Activated CD4-positive, alpha-beta memory T cell treated with anti-CD3 and anti-CD28 coated beads, Interleukin-2, amount 10 ng/mL, durations not matched to agents 7 days and 5 days (primary cell): ENCODE measurements around the gene GSTO1. TPM values are rescaled to one million over a fixed set of nuclear protein-coding genes. Genes with fewer than 3 reads are reported as not detected.
"Not testable (repeated sequence)": the region's sequence is repeated elsewhere in the genome, so short reads cannot be mapped to it uniquely, and the experiment has no call there.

Source experiments
- CTCF ChIA-PET: fragments of 350-600 bp; sonication (Branson Sonifier 250); formaldehyde crosslinking; loops from one replicate; lab custom pipeline; 2021; ENCODE audit warnings: antibody characterized with exemption, inconsistent platforms; lab: Charles Lee
- POLR2A ChIA-PET: fragments of 350-600 bp; sonication (Branson Sonifier 250); formaldehyde crosslinking; loops from one replicate; lab custom pipeline; 2021; ENCODE audit warnings: antibody characterized with exemption; lab: Charles Lee
- DNase-seq: peaks from one replicate; pipeline ENCODE4 v3.0.0-alpha.2; 2020
- H3K27ac Mint-ChIP-seq: one replicate; pipeline ENCODE4 v1.8.0; 2021; ENCODE audit warnings: mild to moderate bottlenecking, mixed read lengths
- H3K27me3 Mint-ChIP-seq: one replicate; pipeline ENCODE4 v1.8.0; 2021; ENCODE audit warnings: mixed read lengths
- H3K36me3 Mint-ChIP-seq: one replicate; pipeline ENCODE4 v1.8.0; 2021; ENCODE audit warnings: low read depth, mixed read lengths
- H3K4me1 Mint-ChIP-seq: one replicate; pipeline ENCODE4 v1.8.0; 2021; ENCODE audit warnings: mixed read lengths
- H3K4me3 Mint-ChIP-seq: one replicate; pipeline ENCODE4 v1.8.0; 2021; ENCODE audit warnings: mild to moderate bottlenecking, mixed read lengths
- H3K9me3 Mint-ChIP-seq: one replicate; pipeline ENCODE4 v1.8.0; 2021; ENCODE audit warnings: mixed read lengths
- total RNA-seq, 2 experiments: library from RNA; stranded (reverse); gene quantifications; one replicate each; pipeline ENCODE4 v1.2.3, GENCODE V29; 2021

GSTO1 gene
- total RNA-seq, 2 experiments from 2014 or later = 139 to 142 TPM

DNA sequence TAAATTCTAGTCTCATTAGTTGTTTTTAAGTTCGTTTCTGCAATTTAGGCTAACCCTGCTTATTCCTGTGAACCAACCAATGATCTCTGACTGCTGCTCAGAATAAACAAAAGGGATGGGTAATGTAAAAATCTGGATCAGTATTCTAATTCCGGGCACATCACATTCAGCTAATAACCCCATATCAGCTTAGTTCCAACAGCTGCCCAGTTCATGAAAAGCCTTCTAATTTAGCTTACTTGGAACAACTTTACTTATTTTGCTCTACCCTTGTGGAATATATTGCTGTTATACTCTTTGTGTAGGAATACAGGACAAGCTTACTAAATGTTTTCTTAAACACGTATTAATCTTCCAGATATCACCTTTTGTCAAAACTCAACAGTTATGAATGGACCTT lies 18.9 kb upstream of the GSTO1 start:
- ChIA-PET POLR2A (no interaction called here), CTCF (no interaction called here)
- no peak for DNase-seq

GRCh38 chr10:104240078-104240477 lies 14.6 kb upstream of the GSTO1 start:
- Mint-ChIP-seq H3K9me3 (peaks cover 13% of the 10 kb centered on the region), H3K27ac (no peak overlapping the region), H3K4me3 (no peak overlapping the region), H3K36me3 (peaks cover 5% of the 10 kb centered on the region), H3K4me1 (no peaks in the 10 kb centered on the region), H3K27me3 (peaks cover 54% of the 10 kb centered on the region)
- ChIA-PET POLR2A (no interaction called here), CTCF (no interaction called here)
- DNase-seq = no peak

More for the DNA sequence above, 18.9 kb upstream of the GSTO1 start:
- Mint-ChIP-seq H3K4me1 (peaks cover 15% of the 10 kb centered on the region), H3K36me3 (peaks cover 2% of the 10 kb centered on the region), H3K9me3 (peaks cover 12% of the 10 kb centered on the region), H3K27ac (no peak overlapping the region), H3K27me3 (peaks cover 58% of the 10 kb centered on the region), H3K4me3 (no peak overlapping the region)

GRCh38 chr10:104242545-104242944 lies 12.1 kb upstream of the GSTO1 start:
- Mint-ChIP-seq H3K4me3 (no peak overlapping the region), H3K36me3 (peaks cover 9% of the 10 kb centered on the region), H3K4me1 (peaks cover 18% of the 10 kb centered on the region), H3K9me3 (peaks cover 7% of the 10 kb centered on the region), H3K27me3 (peaks cover 32% of the 10 kb centered on the region), H3K27ac (no peak overlapping the region)
- ChIA-PET CTCF (interaction anchor here (0.6 to 2.2 kb wide), 3 partner anchors 32 to 79 kb away, joined by 4 to 6 read pairs (median 5); no protein-coding TSS in a partner anchor), POLR2A (no interaction called here)
- no peak for DNase-seq

GRCh38 chr10:104243009-104243408 lies 11.7 kb upstream of the GSTO1 start:
- peaks cover 22% of the 10 kb centered on the region for H3K4me1 Mint-ChIP-seq
- H3K27ac Mint-ChIP-seq, H3K9me3 Mint-ChIP-seq, POLR2A ChIA-PET, DNase-seq, H3K36me3 Mint-ChIP-seq, H3K4me3 Mint-ChIP-seq: not testable (repeated sequence)
- CTCF ChIA-PET = interaction anchor here (1.5 to 2.2 kb wide), 2 partner anchors 32 to 48 kb away, joined by 4 to 6 read pairs; no protein-coding TSS in a partner anchor
- peaks cover 30% of the 10 kb centered on the region for H3K27me3 Mint-ChIP-seq

- POLR2A ChIA-PET = no interaction called here
- CTCF ChIA-PET = no interaction called here
- Mint-ChIP-seq H3K4me1 (peaks cover 25% of the 10 kb centered on the region), H3K27ac (no peak overlapping the region), H3K27me3 (peaks cover 31% of the 10 kb centered on the region), H3K4me3 (no peak overlapping the region), H3K9me3 (peaks cover 7% of the 10 kb centered on the region), H3K36me3 (peaks cover 9% of the 10 kb centered on the region)
- no peak for DNase-seq
Measured at GRCh38 chr10:104243512-104243911, 11.2 kb upstream of the GSTO1 start.

DNA sequence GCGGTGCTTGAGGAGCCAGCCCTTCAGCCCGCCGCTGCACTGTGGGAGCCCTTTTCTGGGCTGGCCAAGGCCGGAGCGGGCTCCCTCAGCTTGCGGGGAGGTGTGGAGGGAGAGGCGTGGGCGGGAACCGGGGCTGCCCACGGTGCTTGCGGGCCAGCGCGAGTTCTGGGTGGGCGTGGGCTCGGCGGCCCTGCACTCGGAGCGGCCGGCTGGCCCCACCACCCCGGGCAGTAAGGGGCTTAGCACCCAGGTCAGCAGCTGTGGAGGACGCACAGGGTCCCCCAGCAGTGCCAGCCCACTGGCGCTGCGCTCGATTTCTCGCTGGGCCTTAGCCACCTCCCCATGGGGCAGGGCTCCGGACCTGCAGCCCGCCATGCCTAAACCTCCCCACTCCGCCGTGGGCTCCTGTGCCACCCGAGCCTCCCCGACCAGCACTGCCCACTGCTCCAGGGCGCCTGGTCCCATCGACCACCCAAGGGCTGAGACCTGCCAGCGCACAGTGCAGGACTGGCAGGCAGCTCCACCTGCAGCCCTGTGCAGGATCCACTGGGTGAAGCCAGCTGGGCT lies 9.5 kb upstream of the GSTO1 start:
- POLR2A ChIA-PET = interaction anchor here (1.0 to 1.3 kb wide), 2 partner anchors 8 to 24 kb away, joined by 3 read pairs; partner anchors contain the start of gene GSTO2
- peaks cover 25% of the 10 kb centered on the region for H3K4me1 Mint-ChIP-seq
- no peak overlapping the region for H3K27ac Mint-ChIP-seq
- no peak for DNase-seq
- CTCF ChIA-PET = interaction anchor here (1.1 kb wide), 1 partner anchor 29 kb away, joined by 3 read pairs; no protein-coding TSS in a partner anchor
- peaks cover 7% of the 10 kb centered on the region for H3K9me3 Mint-ChIP-seq
- H3K4me3 Mint-ChIP-seq = no peak overlapping the region
- H3K36me3 Mint-ChIP-seq = peaks cover 9% of the 10 kb centered on the region
- H3K27me3 Mint-ChIP-seq = peaks cover 30% of the 10 kb centered on the region

DNA sequence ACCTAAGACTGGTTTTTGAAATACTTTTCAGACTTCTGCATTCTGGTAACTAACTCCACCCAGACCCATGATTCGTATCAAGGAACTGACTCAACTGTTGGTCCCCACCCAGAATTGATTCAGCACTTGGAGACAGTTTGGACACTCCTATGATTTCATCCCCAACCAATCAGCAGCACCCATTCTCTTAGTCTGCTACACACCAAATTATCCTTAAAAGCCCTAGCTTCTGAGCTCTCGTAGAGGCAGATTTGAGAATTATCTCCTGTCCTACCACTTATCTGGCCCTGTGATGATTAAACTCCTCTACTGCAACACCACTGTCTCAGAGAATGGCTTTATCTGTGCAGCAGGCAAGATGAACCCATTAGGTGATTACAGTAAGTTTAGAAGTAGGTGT lies 7.7 kb upstream of the GSTO1 start:
- peaks cover 9% of the 10 kb centered on the region for H3K36me3 Mint-ChIP-seq
- peaks cover 29% of the 10 kb centered on the region for H3K27me3 Mint-ChIP-seq
- H3K4me3 Mint-ChIP-seq = peak overlapping the region; percentile 25
- peaks cover 7% of the 10 kb centered on the region for H3K9me3 Mint-ChIP-seq
- H3K4me1 Mint-ChIP-seq = peaks cover 26% of the 10 kb centered on the region
- CTCF ChIA-PET = interaction anchor here (1.0 to 2.0 kb wide), 3 partner anchors 27 to 126 kb away, joined by 3 to 13 read pairs (median 6); no protein-coding TSS in a partner anchor
- POLR2A ChIA-PET = interaction anchor here (0.6 to 2.7 kb wide), 5 partner anchors 9 to 28 kb away, joined by 3 to 11 read pairs (median 8); partner anchors contain the start of gene CFAP43
- peak; percentile 32 for DNase-seq
- peak overlapping the region; percentile 82 for H3K27ac Mint-ChIP-seq

DNA sequence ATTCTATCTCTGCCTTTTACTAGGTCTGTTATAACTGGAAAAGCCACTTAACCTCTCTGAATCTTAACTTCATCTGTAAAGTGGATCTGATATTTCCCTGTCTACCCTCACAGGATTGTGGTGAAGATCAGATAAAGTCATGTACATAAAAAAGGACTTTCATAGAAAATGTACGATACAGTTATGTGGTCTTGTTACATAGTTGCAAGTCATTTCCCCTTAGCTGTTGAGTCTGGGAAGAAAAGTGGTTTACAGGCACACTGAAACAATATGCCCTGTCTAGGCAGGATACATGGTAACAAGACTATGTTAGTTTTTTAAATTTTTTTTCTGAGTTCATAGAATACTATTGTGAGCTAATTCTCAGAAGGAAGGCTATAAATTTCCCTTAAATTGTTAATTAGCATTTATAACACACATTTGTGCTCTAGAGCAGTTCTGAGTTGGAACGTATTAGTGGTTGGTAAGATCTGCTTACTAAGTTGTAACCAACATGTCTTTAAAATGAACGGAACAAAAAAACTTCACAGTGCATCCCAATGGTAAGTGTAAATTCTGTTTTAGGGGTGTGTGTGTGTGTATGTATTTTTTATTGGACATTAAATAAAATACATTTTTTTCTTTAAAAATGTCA lies 7.1 kb upstream of the GSTO1 start:
- DNase-seq = no peak
- Mint-ChIP-seq H3K27me3 (peaks cover 27% of the 10 kb centered on the region), H3K36me3 (peaks cover 9% of the 10 kb centered on the region), H3K4me1 (peaks cover 26% of the 10 kb centered on the region), H3K4me3 (peak overlapping the region; percentile 25), H3K27ac (peak overlapping the region; percentile 82), H3K9me3 (peaks cover 7% of the 10 kb centered on the region)
- ChIA-PET POLR2A (interaction anchor here (0.8 to 2.7 kb wide), 8 partner anchors 8 to 27 kb away, joined by 3 to 11 read pairs (median 5); partner anchors contain the start of genes CFAP43 and GSTO2), CTCF (interaction anchor here (1.8 to 2.0 kb wide), 2 partner anchors 27 to 44 kb away, joined by 6 to 13 read pairs; no protein-coding TSS in a partner anchor)

- not testable (repeated sequence) for H3K4me3 Mint-ChIP-seq, H3K9me3 Mint-ChIP-seq, DNase-seq, H3K27ac Mint-ChIP-seq
- POLR2A ChIA-PET = interaction anchor here (1.0 to 2.7 kb wide), 3 partner anchors 17 to 26 kb away, joined by 4 to 8 read pairs (median 6); partner anchors contain the start of genes CFAP43 and GSTO2
- Mint-ChIP-seq H3K4me1 (peaks cover 33% of the 10 kb centered on the region), H3K36me3 (peaks cover 12% of the 10 kb centered on the region), H3K27me3 (peaks cover 23% of the 10 kb centered on the region)
- CTCF ChIA-PET = interaction anchor here (2.0 kb wide), 1 partner anchor 43 kb away, joined by 6 read pairs; no protein-coding TSS in a partner anchor
Measured at GRCh38 chr10:104248931-104249330, 5.8 kb upstream of the GSTO1 start.

DNA sequence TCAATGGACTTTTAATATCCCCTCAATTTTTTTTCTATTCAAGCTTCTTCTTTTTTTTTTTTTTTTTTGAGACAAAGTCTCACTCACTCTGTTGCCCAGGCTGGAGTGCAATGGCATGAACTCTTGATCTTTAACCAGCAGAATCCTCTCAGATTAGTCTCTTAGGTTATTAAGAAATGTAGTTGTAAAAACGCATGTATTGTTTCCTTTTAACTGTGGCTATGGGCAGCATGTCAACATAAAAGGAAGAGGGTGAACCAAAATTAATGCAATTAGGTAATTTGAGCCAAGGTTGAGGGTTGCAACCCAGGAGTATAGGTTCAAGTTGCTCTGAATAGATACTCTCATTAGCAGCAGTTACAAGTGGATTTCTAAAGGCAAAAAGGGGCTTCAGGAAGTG lies 4.3 kb upstream of the GSTO1 start:
- POLR2A ChIA-PET = no interaction called here
- Mint-ChIP-seq H3K27ac (no peak overlapping the region), H3K4me1 (peaks cover 39% of the 10 kb centered on the region), H3K4me3 (no peak overlapping the region), H3K27me3 (peaks cover 23% of the 10 kb centered on the region), H3K36me3 (peaks cover 12% of the 10 kb centered on the region), H3K9me3 (peaks cover 5% of the 10 kb centered on the region)
- CTCF ChIA-PET = no interaction called here
- no peak for DNase-seq

- DNase-seq = no peak
- Mint-ChIP-seq H3K36me3 (peaks cover 18% of the 10 kb centered on the region), H3K27me3 (peaks cover 23% of the 10 kb centered on the region), H3K4me1 (peaks cover 42% of the 10 kb centered on the region), H3K27ac (no peak overlapping the region), H3K9me3 (peaks cover 5% of the 10 kb centered on the region), H3K4me3 (no peak overlapping the region)
- CTCF ChIA-PET = no interaction called here
- POLR2A ChIA-PET = no interaction called here
Measured at GRCh38 chr10:104251443-104251842, 3.2 kb upstream of the GSTO1 start.

DNA sequence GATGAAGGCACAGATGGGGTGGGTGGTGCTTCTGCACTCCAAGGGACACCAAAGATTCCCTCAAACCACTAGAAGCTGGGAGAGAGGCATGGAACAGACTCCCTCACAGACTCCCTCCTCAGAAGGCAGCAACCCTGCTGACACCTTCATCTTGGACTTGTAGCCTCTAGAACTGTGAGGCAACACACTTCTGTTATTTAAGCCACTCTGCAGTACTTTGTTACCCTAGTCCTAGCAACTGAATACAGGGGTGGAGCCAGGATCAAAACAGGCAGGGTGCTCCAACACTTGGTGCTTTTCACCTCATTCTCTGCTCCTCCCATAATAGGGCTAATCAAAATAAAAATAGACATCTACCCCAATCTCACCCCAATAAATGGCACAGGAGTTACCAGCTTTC lies 2.3 kb upstream of the GSTO1 start:
- ChIA-PET CTCF (interaction anchor here (0.8 to 8.1 kb wide), 2 partner anchors 9 to 21 kb away, joined by 3 to 61 read pairs; no protein-coding TSS in a partner anchor), POLR2A (interaction anchor here (3.3 to 3.5 kb wide), 2 partner anchors 20 to 130 kb away, joined by 16 to 24 read pairs; partner anchors contain the start of genes CFAP43 and SFR1)

More for the DNA sequence above, 2.3 kb upstream of the GSTO1 start:
- no peak for DNase-seq
- Mint-ChIP-seq H3K36me3 (peaks cover 21% of the 10 kb centered on the region), H3K27me3 (peaks cover 23% of the 10 kb centered on the region), H3K9me3 (no peaks in the 10 kb centered on the region), H3K4me3 (no peak overlapping the region), H3K4me1 (peaks cover 40% of the 10 kb centered on the region), H3K27ac (no peak overlapping the region)
